GM18951 (cell line): ENCODE results near the gene CELF4.

Source experiments
- POLR2A ChIP-seq: IDR thresholded peaks from 4 replicates; pipeline ENCODE4 v1.6.1; 2011; ENCODE audit warnings: mild to moderate bottlenecking; ENCODE audit not compliant: insufficient read length, insufficient read depth; ENCODE audit errors: extremely low read depth
- in situ Hi-C: fragments of 300-500 bp; cut with MboI; formaldehyde crosslinking; loops from one replicate; pipeline ENCODE4 v1.12.0; 2022; ENCODE audit warnings: low sequenced_read_pairs, mixed read lengths, inconsistent platforms; ENCODE audit not compliant: unreplicated experiment

Gene CELF4

GRCh38 chr18:37260367-37261093 lies 305.1 kb downstream of the CELF4 start:
- TF ChIP-seq POLR2A: no peak
- in situ Hi-C loops: no loop called here

GRCh38 chr18:37259711-37260110 lies 305.9 kb downstream of the CELF4 start:
- in situ Hi-C loops: no loop called here
- TF ChIP-seq POLR2A: no peak

- in situ Hi-C loops: no loop called here
These were observed 306.8 kb downstream of the CELF4 start for GRCh38 chr18:37258819-37259218.

DNA sequence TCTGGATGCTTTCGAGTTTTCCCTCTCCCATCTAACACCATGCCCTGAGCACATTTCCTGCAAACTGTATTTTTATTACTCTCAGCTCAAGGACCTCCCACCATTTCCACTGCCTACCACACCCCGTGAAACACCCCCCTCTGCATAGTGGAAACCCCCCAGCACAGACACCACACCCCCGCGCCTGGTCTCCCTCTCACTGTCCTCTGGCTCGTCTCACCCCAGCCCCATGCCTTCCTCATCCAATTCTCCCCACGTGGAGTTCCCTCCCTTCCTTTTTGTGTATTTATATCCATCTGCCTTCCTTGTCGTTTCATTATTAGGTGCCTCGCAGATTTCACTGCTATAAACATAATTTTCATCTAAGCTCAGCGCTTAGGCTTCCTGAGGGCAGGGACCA lies 307.5 kb downstream of the CELF4 start:
- in situ Hi-C loops: no loop called here
- no peak for TF ChIP-seq POLR2A

More at GRCh38 chr18:37258819-37259218, 306.8 kb downstream of the CELF4 start:
- TF ChIP-seq POLR2A: no peak

DNA sequence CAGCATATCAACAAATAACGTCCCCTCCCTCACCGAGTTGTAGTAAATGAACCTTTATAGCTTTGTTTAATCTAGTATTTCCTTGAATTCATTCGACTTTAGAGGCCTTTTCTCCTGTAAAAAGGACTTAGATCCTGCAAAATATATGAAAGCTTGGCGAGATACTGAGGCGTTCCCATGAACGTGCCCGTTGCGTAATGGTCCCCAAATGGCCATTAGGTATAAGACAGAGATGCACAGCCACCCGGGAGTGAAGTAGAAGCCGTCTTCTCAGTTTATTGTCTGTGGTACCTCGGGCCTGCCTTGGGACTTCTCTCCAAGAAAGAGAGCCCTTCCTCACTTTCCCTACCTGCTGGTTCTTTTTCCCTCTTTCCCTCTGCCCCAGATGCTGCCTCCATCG lies 310.6 kb downstream of the CELF4 start:
- in situ Hi-C loops: no loop called here
- TF ChIP-seq POLR2A: no peak

DNA sequence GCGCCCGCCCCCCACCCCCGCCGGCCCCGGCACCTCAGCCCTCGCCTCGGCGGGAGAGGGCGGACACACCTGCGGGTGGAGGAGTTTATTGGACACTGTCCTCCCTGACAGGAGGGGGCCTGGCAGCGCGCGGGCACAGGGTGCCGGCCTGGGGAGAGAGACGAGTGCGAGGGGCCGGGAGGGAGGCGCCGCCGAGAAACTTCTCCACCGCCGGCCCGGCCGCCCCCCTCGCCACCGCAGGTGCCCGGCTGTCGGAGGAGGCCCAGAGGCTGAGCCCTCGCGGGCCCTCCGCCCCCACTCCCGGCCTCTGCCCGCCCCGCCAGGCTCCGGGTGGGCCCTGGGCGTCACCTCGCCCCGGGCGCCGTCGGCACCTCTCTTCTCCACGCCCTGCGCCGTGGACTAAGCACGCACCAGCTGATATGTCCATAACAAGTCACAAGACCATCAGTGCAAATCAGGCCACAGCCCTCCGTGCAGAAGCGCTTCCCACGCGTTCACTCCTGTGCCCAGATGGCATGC lies 311.3 kb downstream of the CELF4 start:
- TF ChIP-seq POLR2A: no peak
- in situ Hi-C loops: no loop called here

DNA sequence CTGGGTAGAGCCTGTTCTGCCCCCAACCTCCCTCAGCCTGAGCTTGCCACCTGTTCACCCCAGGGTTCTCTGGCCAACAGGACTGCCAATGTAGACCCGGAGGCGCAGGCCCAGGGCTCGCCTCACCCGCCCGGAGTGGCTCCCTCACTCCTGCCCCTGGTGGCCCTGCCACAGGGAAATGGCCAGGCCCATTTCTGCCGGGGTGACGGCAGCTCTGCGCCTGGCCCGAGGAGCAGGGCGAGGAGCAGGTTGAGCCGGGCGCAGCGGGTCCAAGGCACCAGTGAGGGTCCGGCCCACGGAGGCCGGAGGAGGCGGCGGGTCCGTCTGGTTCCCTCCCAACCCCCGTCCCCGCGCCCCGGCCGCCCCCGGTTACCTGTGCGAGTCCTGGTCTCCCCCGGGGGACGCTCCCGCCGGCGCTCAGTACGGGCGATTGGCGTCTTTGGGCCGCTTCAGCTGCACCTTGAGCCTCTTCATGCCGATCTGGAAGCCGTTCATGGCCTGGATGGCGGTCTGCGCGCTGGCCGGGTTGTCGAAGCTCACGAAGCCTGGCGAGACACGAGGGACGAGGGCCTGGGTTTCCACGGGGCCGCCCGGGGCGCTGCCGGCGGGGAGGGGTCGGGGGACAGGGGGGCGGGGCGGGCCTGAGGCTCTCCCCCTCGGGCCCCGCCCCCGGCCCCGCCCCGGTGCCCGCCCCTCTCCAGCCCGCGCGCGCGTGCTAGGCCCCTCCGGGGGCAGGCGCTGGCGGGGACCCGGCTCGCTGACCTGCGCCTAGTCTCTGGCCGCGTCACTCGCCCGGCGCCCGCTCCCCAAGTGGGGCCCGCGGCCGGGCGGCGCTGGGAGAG lies 312.0 kb downstream of the CELF4 start:
- no peak for TF ChIP-seq POLR2A
- in situ Hi-C loops: no loop called here

DNA sequence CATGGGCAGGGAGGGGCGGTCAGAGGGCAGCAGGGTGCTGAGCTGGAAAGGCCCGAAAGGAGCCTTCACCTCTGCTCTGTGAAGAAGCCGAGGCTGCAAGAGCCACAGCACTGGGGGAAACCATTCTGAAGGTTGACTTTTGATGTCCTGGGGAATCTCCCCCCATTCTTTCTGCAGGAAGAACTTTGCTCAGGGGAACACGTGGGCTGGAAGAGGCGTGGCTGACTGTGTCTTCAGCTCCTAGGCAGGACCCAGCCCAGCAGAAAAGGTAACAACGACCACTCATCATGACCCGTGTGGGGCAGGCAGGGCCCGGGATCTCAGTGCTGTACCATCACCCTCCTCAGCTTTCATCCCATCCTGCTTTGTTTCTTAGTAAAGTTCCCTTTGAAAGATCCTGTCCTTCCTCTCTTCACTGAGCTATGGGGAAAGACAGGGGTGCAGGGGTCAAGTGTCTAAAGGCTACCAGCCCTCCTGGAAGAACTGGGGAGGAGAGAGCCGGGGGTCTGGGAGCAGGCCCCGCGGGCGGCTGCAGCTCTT lies 312.7 kb downstream of the CELF4 start:
- in situ Hi-C loops: no loop called here

GRCh38 chr18:37252342-37252741 lies 313.3 kb downstream of the CELF4 start:
- no peak for TF ChIP-seq POLR2A
- in situ Hi-C loops: no loop called here

More for the DNA sequence above, 312.7 kb downstream of the CELF4 start:
- TF ChIP-seq POLR2A: no peak

GRCh38 chr18:37251679-37252078 lies 313.9 kb downstream of the CELF4 start:
- in situ Hi-C loops: no loop called here
- no peak for TF ChIP-seq POLR2A

DNA sequence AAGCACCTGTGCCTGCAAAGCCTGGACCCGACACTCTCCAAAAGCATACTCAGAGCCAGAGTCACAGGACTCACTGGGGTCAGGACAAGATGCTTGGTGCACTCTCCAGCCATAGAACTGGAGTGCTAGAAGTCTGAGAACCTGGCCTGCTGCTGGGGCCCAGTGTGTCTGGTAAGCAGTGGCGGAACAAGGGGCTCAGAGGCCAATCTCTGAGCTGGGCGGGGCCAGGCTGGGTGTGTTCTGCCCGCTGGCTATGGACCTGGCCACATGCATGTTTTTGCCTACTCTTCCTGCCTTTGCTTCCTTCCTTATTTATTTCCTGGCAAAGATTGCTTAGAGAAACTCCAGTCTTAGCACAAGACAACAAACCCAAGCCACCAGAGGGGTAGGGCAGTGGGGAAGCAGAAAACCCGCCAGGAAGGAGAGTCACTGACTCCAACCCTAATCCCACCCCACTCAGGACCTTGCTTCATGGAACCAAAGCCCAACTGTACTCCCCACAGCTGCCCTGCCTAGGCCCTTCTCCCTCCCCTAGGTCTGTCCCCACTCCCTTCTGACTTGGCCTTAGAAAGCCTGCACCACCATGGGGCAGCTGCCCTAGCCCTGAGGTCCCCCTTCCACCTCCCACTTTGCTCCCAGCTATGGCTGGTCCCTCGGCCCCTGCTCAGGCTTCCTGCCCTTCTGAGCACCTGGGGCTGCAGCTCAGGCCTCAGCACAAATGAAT lies 315.5 kb downstream of the CELF4 start:
- TF ChIP-seq POLR2A: no peak
- in situ Hi-C loops: no loop called here

GRCh38 chr18:37249171-37249886 lies 316.3 kb downstream of the CELF4 start:
- in situ Hi-C loops: no loop called here

More at GRCh38 chr18:37249171-37249886, 316.3 kb downstream of the CELF4 start:
- TF ChIP-seq POLR2A: no peak
